B cell (primary cell): ENCODE data around the gene CTDSPL2. TPM values are rescaled to one million over a fixed set of nuclear protein-coding genes. Genes with fewer than 3 reads are reported as not detected.

ENCODE experiments used
- ATAC-seq: fragments of 200-7000 bp; cut with Tn5 transposase; one replicate; pipeline ENCODE4 v1.10.0; 2021; ENCODE audit warnings: low read depth, mild to moderate bottlenecking, moderate number of reproducible peaks, moderate library complexity
- CTCF ChIA-PET: fragments of 350-600 bp; sonication (Branson Sonifier 250); formaldehyde crosslinking; loops from one replicate; lab custom pipeline; 2021; ENCODE audit warnings: antibody characterized with exemption, inconsistent platforms; lab: Charles Lee
- POLR2A ChIA-PET: fragments of 350-600 bp; sonication (Branson Sonifier 250); formaldehyde crosslinking; loops from one replicate; lab custom pipeline; 2021; ENCODE audit warnings: antibody characterized with exemption; lab: Charles Lee
- DNase-seq: peaks from one replicate; pipeline ENCODE4 v3.0.0; 2013
- H2AFZ ChIP-seq: 2 replicates; pipeline ENCODE4 v1.6.1; 2012; ENCODE audit warnings: mild to moderate bottlenecking, low read depth, low read length; ENCODE audit not compliant: insufficient read depth, poor library complexity, severe bottlenecking
- H3K27ac ChIP-seq, 2 donors: 1 replicate in 1 of 2; 2 replicates in 1 of 2; pipeline ENCODE4 v1.5.1; 2012 to 2013; ENCODE audit warnings: low read length in 2 of 2, mild to moderate bottlenecking in 2 of 2, moderate library complexity in 1 of 2
- H3K27me3 ChIP-seq, 4 experiments: fragments of 200-600 bp in 1 of 4; sonication (generic) in 1 of 4; replicated peaks in 1 of 4; 1 replicate in 2 of 4; 2 replicates in 2 of 4; pipeline versions ENCODE4 v1.6.1 to v1.7.0; 2013 to 2016; ENCODE audit warnings: low read length in 3 of 4, mild to moderate bottlenecking in 2 of 4, mixed read lengths in 1 of 4, moderate library complexity in 1 of 4; ENCODE audit not compliant: insufficient read depth in 4 of 4, control insufficient read depth in 3 of 4; ENCODE audit errors: control extremely low read depth in 1 of 4
- H3K36me3 ChIP-seq, 2 experiments: replicated peaks in 1 of 2; 1 replicate in 1 of 2; 2 replicates in 1 of 2; pipeline versions ENCODE4 v1.6.1 to v1.7.1; 2013; ENCODE audit warnings: low read length in 1 of 2; ENCODE audit not compliant: insufficient read depth in 2 of 2, control insufficient read depth in 1 of 2; ENCODE audit errors: control extremely low read depth in 1 of 2, extremely low read depth in 1 of 2
- H3K4me1 ChIP-seq, 2 donors: fragments of 200-600 bp in 1 of 2; sonication (generic) in 1 of 2; 1 replicate in 1 of 2; 2 replicates in 1 of 2; pipeline versions ENCODE4 v1.5.1 to v1.6.1; 2013 to 2017; ENCODE audit warnings: low read length in 2 of 2; ENCODE audit not compliant: control insufficient read depth in 2 of 2, insufficient read depth in 2 of 2
- H3K4me2 ChIP-seq: replicated peaks from 2 replicates; pipeline ENCODE3; 2012; ENCODE audit warnings: mild to moderate bottlenecking, low read depth, low read length; ENCODE audit not compliant: poor library complexity, severe bottlenecking
- H3K4me3 ChIP-seq, 5 experiments: fragments of 200-600 bp in 1 of 5; sonication (generic) in 1 of 5; 1 replicate in 3 of 5; 2 replicates in 2 of 5; pipeline versions ENCODE4 v1.5.1 to v1.7.0; 2011 to 2016; ENCODE audit warnings: low read length in 4 of 5, mild to moderate bottlenecking in 4 of 5, low read depth in 2 of 5, control low read depth in 1 of 5, moderate library complexity in 1 of 5; ENCODE audit not compliant: insufficient read depth in 1 of 5; ENCODE audit errors: control extremely low read depth in 1 of 5, extremely low read depth in 1 of 5
- H3K79me2 ChIP-seq: fragments of 200-600 bp; sonication (generic); one replicate; pipeline ENCODE4 v1.6.0; 2016; ENCODE audit warnings: low read length; ENCODE audit not compliant: control insufficient read depth, insufficient read depth
- H3K9ac ChIP-seq: fragments of 200-600 bp; sonication (generic); 2 replicates; pipeline ENCODE4 v1.6.1; 2017; ENCODE audit warnings: mild to moderate bottlenecking, low read length, moderate library complexity
- H3K9me3 ChIP-seq, 3 donors: one replicate each; pipeline versions ENCODE4 v1.6.1 to v1.7.1; 2013; ENCODE audit warnings: low read length in 2 of 3; ENCODE audit not compliant: control insufficient read depth in 2 of 3, insufficient read depth in 1 of 3; ENCODE audit errors: control extremely low read depth in 1 of 3
- H4K20me1 ChIP-seq: 2 replicates; pipeline ENCODE4 v1.6.0; 2012; ENCODE audit warnings: mild to moderate bottlenecking, low read length; ENCODE audit not compliant: insufficient read depth, control insufficient read depth, poor library complexity, severe bottlenecking
- H3K27ac Mint-ChIP-seq: one replicate; pipeline ENCODE4 v1.8.0; 2021; ENCODE audit warnings: mixed read lengths
- H3K27me3 Mint-ChIP-seq: one replicate; pipeline ENCODE4 v1.8.0; 2021; ENCODE audit warnings: mixed read lengths
- H3K4me1 Mint-ChIP-seq: one replicate; pipeline ENCODE4 v1.8.0; 2021; ENCODE audit warnings: mixed read lengths
- H3K4me3 Mint-ChIP-seq: one replicate; pipeline ENCODE4 v1.8.0; 2021; ENCODE audit warnings: mixed read lengths
- H3K9me3 Mint-ChIP-seq: one replicate; pipeline ENCODE4 v1.8.0; 2022; ENCODE audit warnings: mixed read lengths; ENCODE audit not compliant: insufficient read depth
- EZH2 ChIP-seq: IDR thresholded peaks from 2 replicates; pipeline ENCODE4 v1.6.1; 2012; ENCODE audit warnings: borderline replicate concordance, low read depth, mild to moderate bottlenecking, moderate library complexity, low read length; ENCODE audit not compliant: insufficient read depth, poor library complexity, severe bottlenecking
- whole genome bisulfite sequencing: methylation state at CpG from one replicate; pipeline ENCODE4 v1.1.5; 2013; ENCODE audit warnings: missing lambda C conversion rate; ENCODE audit not compliant: insufficient coverage; 5-methylcytosine and 5-hydroxymethylcytosine counted together
- intact Hi-C: fragments of 100-400 bp; cut with micrococcal nuclease; formaldehyde crosslinking; loops from one replicate; pipeline ENCODE4 v1.10.0; 2022
- polyA plus RNA-seq: library from polyadenylated mRNA; depleted of rRNA; stranded (reverse); fragments of >200 nt; gene quantifications from 2 replicates; pipeline ENCODE4 v1.2.3, GENCODE V29; 2012
- total RNA-seq, 2 donors: library from RNA; stranded (reverse); fragments of 120-200 nt in 1 of 2; gene quantifications; 1 replicate in 1 of 2; 2 replicates in 1 of 2; pipeline versions ENCODE4 v1.2.3 to v1.2.4, GENCODE V29; 2013 to 2022
- TF ChIP-seq, protein P1 (sequence below): fragments of 200-600 bp; IDR thresholded peaks from one replicate; pipeline ENCODE4 v1.8.0; 2022; ENCODE audit warnings: antibody characterized with exemption, mild to moderate bottlenecking

Gene CTDSPL2
- total and polyA plus RNA-seq, 2 donors (not counting 1 experiment from before 2014, with no cell fraction given), result 17.8 to 84.1 TPM

DNA sequence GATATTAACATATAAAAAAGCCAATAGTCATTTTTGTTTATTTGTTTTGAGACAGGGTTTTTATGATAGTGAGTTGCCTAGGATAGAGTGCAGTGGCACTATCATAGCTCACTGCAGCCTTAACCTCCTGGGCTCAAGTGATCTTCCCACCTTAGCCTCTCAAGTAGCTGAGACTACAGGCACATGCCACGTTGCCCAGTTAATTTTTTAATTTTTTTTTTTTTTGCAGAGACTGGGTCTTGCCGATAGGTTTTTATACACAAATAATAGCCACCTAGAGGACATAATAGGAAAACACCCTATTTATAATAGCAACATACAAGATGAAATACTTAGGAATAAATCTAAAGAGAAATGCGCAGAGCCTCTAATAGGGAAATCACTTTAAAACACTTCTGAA is 122.8 kb downstream of the CTDSPL2 start:
- POLR2A ChIA-PET, result no interaction called here
- peak overlapping the region; percentile 39 for H3K4me3 Mint-ChIP-seq
- ATAC-seq, result peak; percentile 53
- peaks cover 34% of the 10 kb centered on the region for H4K20me1 ChIP-seq
- no peak overlapping the region for H3K9ac ChIP-seq
- DNase-seq, result peak; percentile 39
- H3K27me3 Mint-ChIP-seq, result no peaks in the 10 kb centered on the region
- H3K36me3 ChIP-seq, result peaks cover 11 to 47% of the 10 kb centered on the region in 2 experiments
- H3K9me3 Mint-ChIP-seq, result no peaks in the 10 kb centered on the region
- intact Hi-C loops, result loop anchor here (2.0 kb wide), 1 partner anchor 13 kb away; the partner anchor contains the start of gene EIF3J
- H3K27ac ChIP-seq, result peak overlapping the region in 1 of 2 donors; percentile 65
- WGBS, result no CpG with 5 or more reads among the region's 3 CpGs
- H3K4me3 ChIP-seq, result no peak overlapping the region
- H3K4me1 Mint-ChIP-seq, result peaks cover 25% of the 10 kb centered on the region
- CTCF ChIA-PET, result interaction anchor here (0.7 to 0.9 kb wide), 4 partner anchors 13 to 111 kb away, joined by 3 to 5 read pairs (median 4); partner anchors contain the start of gene EIF3J
- H3K4me1 ChIP-seq, result peaks cover 9 to 12% of the 10 kb centered on the region in 2 donors
- peak overlapping the region; percentile 17 for H3K4me2 ChIP-seq
- no peaks in the 10 kb centered on the region for H3K9me3 ChIP-seq
- H3K79me2 ChIP-seq, result peaks cover 58% of the 10 kb centered on the region
- H2AFZ ChIP-seq, result no peak overlapping the region
- TF ChIP-seq, protein P1, sequence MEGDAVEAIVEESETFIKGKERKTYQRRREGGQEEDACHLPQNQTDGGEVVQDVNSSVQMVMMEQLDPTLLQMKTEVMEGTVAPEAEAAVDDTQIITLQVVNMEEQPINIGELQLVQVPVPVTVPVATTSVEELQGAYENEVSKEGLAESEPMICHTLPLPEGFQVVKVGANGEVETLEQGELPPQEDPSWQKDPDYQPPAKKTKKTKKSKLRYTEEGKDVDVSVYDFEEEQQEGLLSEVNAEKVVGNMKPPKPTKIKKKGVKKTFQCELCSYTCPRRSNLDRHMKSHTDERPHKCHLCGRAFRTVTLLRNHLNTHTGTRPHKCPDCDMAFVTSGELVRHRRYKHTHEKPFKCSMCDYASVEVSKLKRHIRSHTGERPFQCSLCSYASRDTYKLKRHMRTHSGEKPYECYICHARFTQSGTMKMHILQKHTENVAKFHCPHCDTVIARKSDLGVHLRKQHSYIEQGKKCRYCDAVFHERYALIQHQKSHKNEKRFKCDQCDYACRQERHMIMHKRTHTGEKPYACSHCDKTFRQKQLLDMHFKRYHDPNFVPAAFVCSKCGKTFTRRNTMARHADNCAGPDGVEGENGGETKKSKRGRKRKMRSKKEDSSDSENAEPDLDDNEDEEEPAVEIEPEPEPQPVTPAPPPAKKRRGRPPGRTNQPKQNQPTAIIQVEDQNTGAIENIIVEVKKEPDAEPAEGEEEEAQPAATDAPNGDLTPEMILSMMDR, result peak; percentile 59
- TF ChIP-seq EZH2, result no peak
- H3K27me3 ChIP-seq, result no peaks in the 10 kb centered on the region
- peak overlapping the region; percentile 63 for H3K27ac Mint-ChIP-seq

DNA sequence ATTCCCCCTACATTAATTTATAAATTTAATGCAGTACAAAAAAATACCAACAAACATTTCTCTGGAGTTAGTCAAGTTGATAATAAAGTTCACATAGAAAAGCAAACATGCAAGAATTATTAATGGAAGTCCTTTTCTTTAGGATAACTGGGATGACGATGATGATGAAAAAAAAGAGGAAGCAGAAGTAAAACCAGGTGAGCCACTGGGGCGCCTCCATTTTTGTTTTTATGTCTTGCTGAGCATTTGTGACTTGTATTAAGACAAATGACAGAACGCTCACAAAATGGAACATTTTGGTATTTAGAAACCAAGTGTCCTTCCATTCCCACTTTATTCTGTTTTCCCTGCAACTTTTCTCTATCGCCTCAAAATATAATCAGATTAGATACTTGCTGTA is 123.3 kb downstream of the CTDSPL2 start:
- peaks cover 9 to 12% of the 10 kb centered on the region in 2 donors for H3K4me1 ChIP-seq
- H3K4me3 ChIP-seq, result no peak overlapping the region
- H3K79me2 ChIP-seq, result peaks cover 55% of the 10 kb centered on the region
- Mint-ChIP-seq H3K4me1 (peaks cover 23% of the 10 kb centered on the region), H3K27ac (peak overlapping the region; percentile 23), H3K9me3 (no peaks in the 10 kb centered on the region), H3K4me3 (peak overlapping the region; percentile 39), H3K27me3 (no peaks in the 10 kb centered on the region)
- no peaks in the 10 kb centered on the region for H3K27me3 ChIP-seq
- peak overlapping the region in 1 of 2 donors; percentile 65 for H3K27ac ChIP-seq
- POLR2A ChIA-PET, result no interaction called here
- peaks cover 12 to 51% of the 10 kb centered on the region in 2 experiments for H3K36me3 ChIP-seq
- WGBS, result no CpG with 5 or more reads among the region's 4 CpGs
- CTCF ChIA-PET, result interaction anchor here (0.9 kb wide), 1 partner anchor 13 kb away, joined by 4 read pairs; the partner anchor contains the start of gene EIF3J
- peaks cover 29% of the 10 kb centered on the region for H4K20me1 ChIP-seq
- H2AFZ ChIP-seq, result no peak overlapping the region
- DNase-seq (peak; percentile 52), ATAC-seq (peak; percentile 24)
- TF ChIP-seq, protein P1, result no peak
- no peak for TF ChIP-seq EZH2
- no peak overlapping the region for H3K9ac ChIP-seq
- peak overlapping the region; percentile 17 for H3K4me2 ChIP-seq
- no peaks in the 10 kb centered on the region for H3K9me3 ChIP-seq
- intact Hi-C loops, result loop anchor here (2.0 kb wide), 1 partner anchor 14 kb away; the partner anchor contains the start of gene EIF3J
